Thyroid gland (tissue), 4 donors: ENCODE measurements around the gene COG2. TPM values are rescaled to one million over a fixed set of nuclear protein-coding genes. Genes with fewer than 3 reads are reported as not detected.

Source experiments
- DNase-seq, 2 donors: peaks; one replicate each; pipeline ENCODE4 v3.0.0-alpha.2; 2019
- H3K27ac ChIP-seq, 3 donors: fragments of 200-600 bp; sonication (generic); 1 replicate in 2 of 3; 2 replicates in 1 of 3; pipeline ENCODE4 v1.5.1; 2016 to 2019; ENCODE audit warnings: mild to moderate bottlenecking in 1 of 3, moderate library complexity in 1 of 3
- H3K27me3 ChIP-seq: fragments of 200-600 bp; sonication (generic); one replicate; pipeline ENCODE4 v1.5.1; 2019
- H3K36me3 ChIP-seq, 2 donors: fragments of 200-600 bp; sonication (generic); one replicate each; pipeline ENCODE4 v1.5.1; 2016 to 2019
- H3K4me1 ChIP-seq, 2 donors: fragments of 200-600 bp; sonication (generic); one replicate each; pipeline ENCODE4 v1.5.1; 2017 to 2019
- H3K4me3 ChIP-seq, 3 donors: fragments of 200-600 bp; sonication (generic); replicated peaks in 1 of 3; 1 replicate in 2 of 3; 2 replicates in 1 of 3; pipeline ENCODE4 v1.5.1; 2016; ENCODE audit warnings: mild to moderate bottlenecking in 1 of 3
- H3K9me3 ChIP-seq: fragments of 200-600 bp; sonication (generic); one replicate; pipeline ENCODE4 v1.5.1; 2017
- POLR2A ChIP-seq, 2 donors: fragments of 450-650 bp; IDR thresholded peaks; one replicate each; pipeline ENCODE4 v1.6.1; 2017; ENCODE audit warnings: antibody characterized with exemption in 2 of 2, mild to moderate bottlenecking in 2 of 2, moderate library complexity in 1 of 2
- WGBS, 2 donors: methylation state at CpG; one replicate each; pipeline ENCODE4 v1.1.5; 2017; 5-methylcytosine and 5-hydroxymethylcytosine counted together
- intact Hi-C: fragments of 100-400 bp; cut with DNase I; formaldehyde crosslinking; loops from one replicate; pipeline ENCODE4 v1.15.1; 2023
- total RNA-seq, 4 donors: library from RNA; depleted of rRNA; stranded (reverse); fragments of >200 nt; gene quantifications; one replicate each; pipeline ENCODE4 v1.2.3, GENCODE V29; 2016
- TF ChIP-seq, protein P1 (sequence below), 6 experiments: fragments of 200-600 bp in 3 of 6; fragments of 450-650 bp in 3 of 6; sonication (generic) in 3 of 6; IDR thresholded peaks; one replicate each; pipeline ENCODE4 v1.5.1; 2016 to 2019; ENCODE audit warnings: antibody characterized with exemption in 6 of 6, mild to moderate bottlenecking in 2 of 6, inconsistent platforms in 1 of 6, moderate library complexity in 1 of 6

Gene COG2
- total RNA-seq, 4 donors from 2014 or later = 36.3 to 48.1 (median 37.5) TPM

DNA sequence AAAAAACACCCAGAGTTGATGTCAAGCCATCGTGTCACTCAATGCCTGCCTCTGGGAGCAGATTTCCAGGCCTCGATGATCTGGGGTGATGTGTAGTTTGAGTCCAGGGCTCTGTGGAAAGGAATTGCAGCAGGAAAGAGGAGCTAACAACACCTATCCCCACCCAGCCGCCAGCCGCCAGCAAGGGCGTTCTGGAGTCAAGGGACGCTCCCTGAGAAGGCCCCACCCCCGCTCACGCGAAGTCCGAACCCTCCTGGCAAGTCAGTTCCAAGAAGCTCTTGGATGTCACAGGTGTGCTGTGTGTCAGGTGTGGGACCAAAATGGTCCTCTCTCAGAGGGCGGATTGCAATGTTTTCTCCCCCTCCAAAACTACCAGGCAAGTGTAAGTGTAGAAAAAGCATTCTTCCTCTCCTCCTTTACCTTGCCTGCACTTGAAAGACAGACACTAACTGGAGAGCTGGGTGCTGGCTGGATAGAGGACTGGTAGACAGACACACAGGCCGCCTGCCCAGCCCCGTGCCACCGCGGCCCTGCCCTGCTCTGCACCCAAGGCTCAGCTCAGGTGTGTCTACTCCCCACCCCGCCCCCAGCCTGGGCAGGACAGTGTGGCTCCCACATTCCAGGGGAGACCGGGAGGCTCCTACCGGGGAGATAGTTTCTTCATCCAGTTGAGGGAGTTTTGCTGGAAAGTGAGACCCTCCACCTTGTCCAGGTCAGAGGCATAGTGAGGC lies 63.2 kb downstream of the COG2 start:
- intact Hi-C loops = no loop called here

DNA sequence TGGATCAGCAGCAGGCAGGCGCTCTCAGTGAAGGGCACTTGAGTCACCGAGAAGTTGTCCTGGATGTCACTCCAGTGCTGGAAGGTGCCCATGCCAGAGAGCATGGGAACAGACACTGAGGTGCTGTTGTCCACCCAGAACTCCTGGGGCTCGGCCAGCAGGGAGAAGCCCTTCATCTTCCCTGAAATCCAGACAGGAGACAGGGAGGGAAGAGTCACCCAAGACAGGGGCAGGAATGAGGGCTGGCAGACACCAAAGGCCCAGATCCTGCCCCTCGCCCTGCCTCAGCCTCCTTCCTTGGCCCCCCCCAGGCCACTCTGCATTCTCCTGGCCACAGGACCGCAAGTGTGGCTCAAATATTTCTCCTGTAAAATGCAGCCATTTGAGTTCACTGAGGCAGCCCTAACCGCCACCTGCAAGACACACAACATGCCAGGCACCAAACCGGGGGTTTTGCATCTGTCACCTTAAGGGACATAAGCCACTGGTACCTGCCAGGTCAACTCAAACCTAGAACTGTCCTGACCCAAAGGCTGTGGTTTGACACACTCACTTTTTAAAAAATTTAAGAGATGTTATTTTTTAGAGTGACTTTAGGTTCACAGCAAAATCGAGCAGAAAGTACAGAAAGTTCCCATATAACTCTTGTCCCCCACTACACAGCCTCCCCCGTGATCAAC lies 63.9 kb downstream of the COG2 start:
- no peak overlapping the region for H3K4me3 ChIP-seq
- H3K27me3 ChIP-seq = no peaks in the 10 kb centered on the region
- no peak for DNase-seq
- H3K36me3 ChIP-seq = no peaks in the 10 kb centered on the region
- H3K9me3 ChIP-seq = no peaks in the 10 kb centered on the region
- intact Hi-C loops = no loop called here
- no peak for TF ChIP-seq POLR2A (IDR thresholded peaks at IDR 0.05)
- TF ChIP-seq, protein P1, sequence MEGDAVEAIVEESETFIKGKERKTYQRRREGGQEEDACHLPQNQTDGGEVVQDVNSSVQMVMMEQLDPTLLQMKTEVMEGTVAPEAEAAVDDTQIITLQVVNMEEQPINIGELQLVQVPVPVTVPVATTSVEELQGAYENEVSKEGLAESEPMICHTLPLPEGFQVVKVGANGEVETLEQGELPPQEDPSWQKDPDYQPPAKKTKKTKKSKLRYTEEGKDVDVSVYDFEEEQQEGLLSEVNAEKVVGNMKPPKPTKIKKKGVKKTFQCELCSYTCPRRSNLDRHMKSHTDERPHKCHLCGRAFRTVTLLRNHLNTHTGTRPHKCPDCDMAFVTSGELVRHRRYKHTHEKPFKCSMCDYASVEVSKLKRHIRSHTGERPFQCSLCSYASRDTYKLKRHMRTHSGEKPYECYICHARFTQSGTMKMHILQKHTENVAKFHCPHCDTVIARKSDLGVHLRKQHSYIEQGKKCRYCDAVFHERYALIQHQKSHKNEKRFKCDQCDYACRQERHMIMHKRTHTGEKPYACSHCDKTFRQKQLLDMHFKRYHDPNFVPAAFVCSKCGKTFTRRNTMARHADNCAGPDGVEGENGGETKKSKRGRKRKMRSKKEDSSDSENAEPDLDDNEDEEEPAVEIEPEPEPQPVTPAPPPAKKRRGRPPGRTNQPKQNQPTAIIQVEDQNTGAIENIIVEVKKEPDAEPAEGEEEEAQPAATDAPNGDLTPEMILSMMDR (IDR thresholded peaks at IDR 0.05) = no peak
- H3K27ac ChIP-seq = no peak overlapping the region
- H3K4me1 ChIP-seq = no peaks in the 10 kb centered on the region
- WGBS, 2 donors = 77 to 84% methylated on average over 9 of the region's 9 CpGs

More for the DNA sequence above, 63.2 kb downstream of the COG2 start:
- Histone ChIP-seq H3K4me3 (no peak overlapping the region), H3K4me1 (no peaks in the 10 kb centered on the region), H3K27me3 (no peaks in the 10 kb centered on the region), H3K9me3 (no peaks in the 10 kb centered on the region), H3K36me3 (no peaks in the 10 kb centered on the region), H3K27ac (no peak overlapping the region)
- no peak for DNase-seq
- no peak for TF ChIP-seq POLR2A (IDR thresholded peaks at IDR 0.05)
- TF ChIP-seq, protein P1 (IDR thresholded peaks at IDR 0.05) = no peak
- 82 to 87% methylated on average over 17 to 18 of the region's 18 CpGs for WGBS, 2 donors

DNA sequence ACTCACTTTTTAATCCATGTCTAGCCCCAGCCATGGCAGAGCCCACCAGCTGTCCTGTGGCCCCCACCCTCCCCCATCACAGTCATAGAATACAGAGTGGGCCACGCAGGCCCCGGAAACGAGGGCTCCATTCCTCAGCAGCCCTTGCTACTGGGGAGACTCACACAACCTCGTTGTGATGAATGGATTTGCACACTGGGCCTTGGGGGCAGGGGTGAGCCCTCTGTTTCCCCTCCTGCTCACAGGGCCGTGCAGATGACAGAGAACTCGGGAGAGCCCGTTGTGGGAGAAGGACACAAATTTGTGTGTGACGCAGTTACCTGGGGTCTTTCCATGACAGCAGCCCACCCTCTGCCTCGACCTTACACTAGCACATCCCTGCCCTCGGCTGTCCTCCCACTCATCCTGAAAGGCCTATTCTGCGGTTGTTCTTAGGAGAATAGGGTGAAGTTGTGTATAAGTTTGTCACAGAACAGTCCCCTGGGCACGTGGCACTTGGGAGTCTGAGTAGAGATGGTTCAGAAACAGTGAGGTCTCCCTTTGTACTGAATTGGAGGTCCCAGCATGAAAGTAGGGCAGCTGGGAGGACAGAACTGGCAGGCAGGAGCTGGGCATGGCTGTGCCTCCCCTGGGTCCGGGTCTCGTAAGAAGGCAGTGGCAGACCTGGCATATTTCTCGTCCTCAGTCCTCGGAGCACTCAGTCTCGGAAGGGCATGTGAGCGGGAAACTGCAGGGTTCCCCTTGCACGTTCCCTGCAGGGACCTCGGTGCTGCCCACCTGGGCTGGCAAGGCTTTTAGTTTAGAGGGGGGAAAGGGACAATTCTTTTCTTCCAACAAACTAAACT lies 64.8 kb downstream of the COG2 start:
- H3K4me1 ChIP-seq = no peaks in the 10 kb centered on the region
- no peak overlapping the region for H3K27ac ChIP-seq
- H3K9me3 ChIP-seq = no peaks in the 10 kb centered on the region
- intact Hi-C loops = no loop called here
- TF ChIP-seq POLR2A (IDR thresholded peaks at IDR 0.05) = no peak
- TF ChIP-seq, protein P1 (IDR thresholded peaks at IDR 0.05) = no peak
- H3K36me3 ChIP-seq = no peaks in the 10 kb centered on the region
- no peaks in the 10 kb centered on the region for H3K27me3 ChIP-seq
- WGBS, 2 donors = 87 to 90% methylated on average over 20 of the region's 20 CpGs
- H3K4me3 ChIP-seq = no peak overlapping the region
- DNase-seq = no peak

DNA sequence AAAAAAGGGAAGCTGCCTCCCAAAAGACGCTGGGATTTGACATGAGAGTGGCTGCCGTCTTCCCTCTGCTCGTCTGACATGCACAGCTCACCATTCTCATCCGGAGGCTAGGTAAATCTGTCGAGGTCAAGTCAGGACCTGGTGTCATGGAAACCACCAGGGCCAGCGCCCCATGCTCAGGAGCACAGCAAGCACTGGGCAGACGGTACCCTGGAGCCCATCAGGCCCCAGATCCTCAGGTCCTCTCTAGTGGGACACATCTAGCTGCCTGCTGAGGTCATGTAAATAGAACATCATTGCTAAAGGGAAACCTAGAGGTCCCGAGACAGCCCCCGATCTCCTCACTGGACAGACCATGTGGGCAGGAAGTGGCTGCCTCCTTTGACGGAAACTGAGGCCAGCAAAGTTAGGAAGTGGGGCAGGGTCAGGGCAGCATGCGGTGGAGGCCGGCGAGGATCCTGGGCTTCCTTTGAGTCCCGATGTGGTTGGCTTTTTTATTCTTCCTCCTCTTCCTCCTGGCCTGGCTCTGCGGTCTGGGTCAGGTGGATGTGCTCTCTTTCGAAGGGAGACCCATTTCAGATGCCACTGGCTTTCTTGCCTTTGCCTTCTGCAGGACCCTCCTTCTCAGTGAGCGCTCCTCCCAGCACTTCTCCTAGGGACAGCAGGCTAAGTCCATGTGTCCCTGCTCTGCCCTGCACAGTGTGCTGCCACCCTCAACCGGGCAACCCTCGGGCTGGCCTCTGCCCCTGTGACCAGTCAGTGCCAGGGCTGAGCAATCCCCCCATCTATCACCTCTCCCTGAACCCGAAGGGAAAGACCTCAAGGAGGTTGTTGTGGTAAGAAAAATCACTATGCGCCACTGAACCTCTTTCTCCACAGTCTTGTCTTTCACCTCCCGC lies 65.7 kb downstream of the COG2 start:
- Histone ChIP-seq H3K27me3 (no peaks in the 10 kb centered on the region), H3K4me3 (no peak overlapping the region), H3K9me3 (no peaks in the 10 kb centered on the region), H3K4me1 (no peaks in the 10 kb centered on the region), H3K36me3 (no peaks in the 10 kb centered on the region), H3K27ac (no peak overlapping the region)
- intact Hi-C loops = no loop called here
- WGBS, 2 donors = 74 to 79% methylated on average over 19 to 22 of the region's 22 CpGs
- TF ChIP-seq, protein P1 (IDR thresholded peaks at IDR 0.05) = no peak
- no peak for TF ChIP-seq POLR2A (IDR thresholded peaks at IDR 0.05)
- no peak for DNase-seq
